Upper lobe of left lung (tissue), 4 donors: ENCODE results near the gene IL1R1.

ENCODE experiments used
- POLR2A ChIP-seq, 4 donors: fragments of 450-650 bp; IDR thresholded peaks; one replicate each; pipeline ENCODE4 v1.5.1; 2016 to 2017; ENCODE audit warnings: antibody characterized with exemption in 4 of 4, mild to moderate bottlenecking in 2 of 4
- POLR2AphosphoS5 ChIP-seq, 2 donors: sonication (generic); formaldehyde crosslinking; IDR thresholded peaks; one replicate each; pipeline ENCODE4 v1.5.1; 2017; ENCODE audit warnings: antibody characterized with exemption in 2 of 2
- TF ChIP-seq, protein P1 (sequence below), 6 experiments: fragments of 450-650 bp in 4 of 6; fragments of 200-600 bp in 2 of 6; sonication (generic) in 2 of 6; IDR thresholded peaks; one replicate each; pipeline ENCODE4 v1.5.1; 2016 to 2019; ENCODE audit warnings: antibody characterized with exemption in 6 of 6

DNA sequence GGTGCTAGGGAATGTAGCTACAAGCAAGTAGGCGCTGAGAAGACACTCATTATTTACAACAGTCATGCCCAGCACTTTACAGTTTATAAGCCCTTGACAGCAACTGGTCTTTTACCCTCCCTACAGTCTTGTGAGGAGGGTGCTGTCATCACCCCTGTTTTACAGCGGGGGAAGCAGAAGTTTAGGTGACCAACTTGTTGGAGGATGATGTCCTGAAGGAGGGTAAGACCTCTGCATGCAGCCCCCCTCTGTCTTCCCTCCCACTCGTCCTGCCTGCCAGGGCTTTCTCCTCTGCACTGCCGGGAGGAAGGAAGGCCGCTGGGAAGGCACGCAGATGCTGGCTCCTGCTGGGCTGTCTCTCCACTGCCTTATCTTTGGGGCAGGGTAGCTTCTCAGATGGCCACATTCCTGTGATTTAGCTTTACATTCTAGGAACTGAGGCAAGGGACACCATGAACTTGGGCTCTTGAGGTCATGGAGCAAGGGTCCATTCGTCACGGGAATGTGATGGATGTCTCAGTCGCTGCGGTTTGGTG is 972 bp downstream of the IL1R1 start:
- TF ChIP-seq POLR2AphosphoS5 (IDR thresholded peaks at IDR 0.05) (peak in 1 of 2 donors; percentile 55), POLR2A (IDR thresholded peaks at IDR 0.05) (no peak)
- TF ChIP-seq, protein P1, sequence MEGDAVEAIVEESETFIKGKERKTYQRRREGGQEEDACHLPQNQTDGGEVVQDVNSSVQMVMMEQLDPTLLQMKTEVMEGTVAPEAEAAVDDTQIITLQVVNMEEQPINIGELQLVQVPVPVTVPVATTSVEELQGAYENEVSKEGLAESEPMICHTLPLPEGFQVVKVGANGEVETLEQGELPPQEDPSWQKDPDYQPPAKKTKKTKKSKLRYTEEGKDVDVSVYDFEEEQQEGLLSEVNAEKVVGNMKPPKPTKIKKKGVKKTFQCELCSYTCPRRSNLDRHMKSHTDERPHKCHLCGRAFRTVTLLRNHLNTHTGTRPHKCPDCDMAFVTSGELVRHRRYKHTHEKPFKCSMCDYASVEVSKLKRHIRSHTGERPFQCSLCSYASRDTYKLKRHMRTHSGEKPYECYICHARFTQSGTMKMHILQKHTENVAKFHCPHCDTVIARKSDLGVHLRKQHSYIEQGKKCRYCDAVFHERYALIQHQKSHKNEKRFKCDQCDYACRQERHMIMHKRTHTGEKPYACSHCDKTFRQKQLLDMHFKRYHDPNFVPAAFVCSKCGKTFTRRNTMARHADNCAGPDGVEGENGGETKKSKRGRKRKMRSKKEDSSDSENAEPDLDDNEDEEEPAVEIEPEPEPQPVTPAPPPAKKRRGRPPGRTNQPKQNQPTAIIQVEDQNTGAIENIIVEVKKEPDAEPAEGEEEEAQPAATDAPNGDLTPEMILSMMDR (IDR thresholded peaks at IDR 0.05), result no peak
